Uterus (tissue), 4 donors: ENCODE data around the gene ZNF512B. TPM values are rescaled to one million over a fixed set of nuclear protein-coding genes. Genes with fewer than 3 reads are reported as not detected.
A peak's percentile ranks its signal among the peaks of the same experiment; 100 is the strongest.

Source experiments
- DNase-seq, 2 donors: peaks; one replicate each; pipeline ENCODE4 v3.0.0-alpha.2; 2019 to 2020
- H3K27ac ChIP-seq, 2 donors: fragments of 200-600 bp; sonication (generic); 1 replicate in 1 of 2; 2 replicates in 1 of 2; pipeline ENCODE4 v1.5.1; 2016 to 2018
- H3K27me3 ChIP-seq, 2 donors: fragments of 200-600 bp; sonication (generic); one replicate each; pipeline ENCODE4 v1.5.1; 2018 to 2019; ENCODE audit warnings: control low read depth in 1 of 2
- H3K36me3 ChIP-seq, 2 donors: fragments of 200-600 bp; sonication (generic); one replicate each; pipeline ENCODE4 v1.5.1; 2019; ENCODE audit warnings: control low read depth in 1 of 2
- H3K4me1 ChIP-seq, 2 donors: fragments of 200-600 bp; sonication (generic); one replicate each; pipeline ENCODE4 v1.5.1; 2018 to 2019; ENCODE audit warnings: control low read depth in 1 of 2
- H3K4me3 ChIP-seq, 2 donors: fragments of 200-600 bp; sonication (generic); 1 replicate in 1 of 2; 2 replicates in 1 of 2; pipeline ENCODE4 v1.5.1; 2018 to 2019; ENCODE audit warnings: mild to moderate bottlenecking in 1 of 2
- H3K9me3 ChIP-seq, 2 donors: fragments of 200-600 bp; sonication (generic); one replicate each; pipeline ENCODE4 v1.5.1; 2019; ENCODE audit warnings: control low read depth in 1 of 2
- POLR2A ChIP-seq, 2 donors: fragments of 450-650 bp; IDR thresholded peaks; one replicate each; pipeline ENCODE4 v1.6.1; 2016; ENCODE audit warnings: antibody characterized with exemption in 2 of 2, mild to moderate bottlenecking in 1 of 2, moderate library complexity in 1 of 2
- intact Hi-C: fragments of 100-400 bp; cut with DNase I; formaldehyde crosslinking; loops from one replicate; pipeline ENCODE4 v1.15.1; 2023; ENCODE audit warnings: low total_unique reads
- total RNA-seq, 4 donors: library from RNA; depleted of rRNA in 3 of 4; stranded (reverse); fragments of >200 nt in 3 of 4; gene quantifications; one replicate each; pipeline versions ENCODE4 v1.1.0 to v1.2.4, GENCODE V29; 2014 to 2023
- TF ChIP-seq, protein P1 (sequence below), 4 experiments: fragments of 200-600 bp in 2 of 4; fragments of 450-650 bp in 2 of 4; sonication (generic) in 2 of 4; IDR thresholded peaks; one replicate each; pipeline ENCODE4 v1.5.1; 2016 to 2019; ENCODE audit warnings: antibody characterized with exemption in 4 of 4, mild to moderate bottlenecking in 2 of 4, moderate library complexity in 1 of 4
- donor health status: DM: yes; HTN: yes; CAD: no.

Gene ZNF512B
- total RNA-seq, 4 donors from 2014 or later, result 4.7 to 23.3 (median 17.4) TPM

DNA sequence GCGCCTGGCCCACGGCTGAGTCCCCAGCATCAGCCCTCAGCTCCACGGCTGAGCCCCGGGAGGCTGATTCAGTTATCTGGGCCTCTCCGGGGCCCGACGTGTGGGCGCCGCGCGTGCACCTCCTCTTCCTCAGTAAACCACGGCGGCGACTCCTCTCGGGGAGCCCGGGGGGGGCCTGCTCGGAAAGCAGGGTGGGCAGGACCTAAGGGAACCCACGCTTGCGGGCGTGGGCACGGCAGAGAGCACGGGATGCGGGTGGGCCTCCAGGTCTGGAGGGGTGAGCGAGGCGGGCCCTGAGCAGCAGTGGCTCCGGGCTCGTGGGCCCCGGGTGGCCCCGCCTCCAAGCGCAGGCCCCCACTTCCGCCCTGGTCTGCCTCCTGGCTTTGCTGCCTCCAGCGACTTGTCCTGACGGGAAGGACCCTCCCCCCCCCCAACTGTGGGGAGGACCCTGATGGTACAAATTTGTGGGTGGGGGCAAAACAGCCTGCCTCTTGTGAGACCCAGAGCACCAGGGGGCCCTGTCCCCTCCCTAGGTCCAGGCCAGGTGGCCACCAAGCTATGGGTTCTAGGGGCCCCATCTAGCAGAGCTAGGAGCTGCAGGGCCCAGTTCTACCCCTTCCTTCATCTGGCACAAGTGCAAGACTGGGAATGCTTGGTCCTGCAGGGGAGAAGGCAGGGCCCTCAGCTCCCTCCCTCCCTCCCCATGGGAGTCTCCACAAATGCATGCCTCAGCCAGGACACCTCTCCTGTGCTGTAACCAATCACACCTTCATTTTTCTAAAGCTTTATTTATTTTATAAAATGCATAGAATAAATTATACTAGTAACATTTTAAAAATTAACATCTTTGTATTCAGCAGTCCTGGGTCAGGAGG is 30.4 kb downstream of the ZNF512B start:
- H3K27ac ChIP-seq, result no peak overlapping the region
- intact Hi-C loops, result no loop called here

DNA sequence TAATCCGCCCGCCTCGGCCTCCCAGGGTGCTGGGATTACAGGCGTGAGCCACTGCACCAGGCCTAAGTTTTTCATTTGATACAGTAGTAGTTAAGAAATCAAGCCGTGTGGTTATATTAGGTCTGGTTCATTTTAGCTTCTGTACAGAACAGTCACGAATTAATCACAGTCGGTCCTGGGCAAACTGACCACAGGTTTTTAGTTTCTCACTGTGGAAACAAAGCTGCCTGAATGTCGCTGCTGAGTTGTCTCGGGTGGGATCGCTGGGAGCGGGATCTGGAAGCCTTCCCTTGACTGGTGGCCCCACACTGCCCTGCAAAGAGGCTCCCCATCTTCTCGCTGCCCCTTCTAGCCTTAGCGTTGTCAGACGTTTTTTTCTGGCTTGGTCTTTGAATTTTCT is 32.1 kb downstream of the ZNF512B start:
- no peak overlapping the region for H3K4me3 ChIP-seq
- H3K36me3 ChIP-seq, result no peaks in the 10 kb centered on the region
- H3K9me3 ChIP-seq, result no peaks in the 10 kb centered on the region
- H3K4me1 ChIP-seq, result no peaks in the 10 kb centered on the region
- intact Hi-C loops, result no loop called here
- no peak for DNase-seq
- TF ChIP-seq, protein P1, sequence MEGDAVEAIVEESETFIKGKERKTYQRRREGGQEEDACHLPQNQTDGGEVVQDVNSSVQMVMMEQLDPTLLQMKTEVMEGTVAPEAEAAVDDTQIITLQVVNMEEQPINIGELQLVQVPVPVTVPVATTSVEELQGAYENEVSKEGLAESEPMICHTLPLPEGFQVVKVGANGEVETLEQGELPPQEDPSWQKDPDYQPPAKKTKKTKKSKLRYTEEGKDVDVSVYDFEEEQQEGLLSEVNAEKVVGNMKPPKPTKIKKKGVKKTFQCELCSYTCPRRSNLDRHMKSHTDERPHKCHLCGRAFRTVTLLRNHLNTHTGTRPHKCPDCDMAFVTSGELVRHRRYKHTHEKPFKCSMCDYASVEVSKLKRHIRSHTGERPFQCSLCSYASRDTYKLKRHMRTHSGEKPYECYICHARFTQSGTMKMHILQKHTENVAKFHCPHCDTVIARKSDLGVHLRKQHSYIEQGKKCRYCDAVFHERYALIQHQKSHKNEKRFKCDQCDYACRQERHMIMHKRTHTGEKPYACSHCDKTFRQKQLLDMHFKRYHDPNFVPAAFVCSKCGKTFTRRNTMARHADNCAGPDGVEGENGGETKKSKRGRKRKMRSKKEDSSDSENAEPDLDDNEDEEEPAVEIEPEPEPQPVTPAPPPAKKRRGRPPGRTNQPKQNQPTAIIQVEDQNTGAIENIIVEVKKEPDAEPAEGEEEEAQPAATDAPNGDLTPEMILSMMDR (IDR thresholded peaks at IDR 0.05), result no peak
- no peak for TF ChIP-seq POLR2A (IDR thresholded peaks at IDR 0.05)
- no peak overlapping the region for H3K27ac ChIP-seq
- H3K27me3 ChIP-seq, result no peaks in the 10 kb centered on the region

More for the DNA sequence above, 30.4 kb downstream of the ZNF512B start:
- no peak for TF ChIP-seq POLR2A (IDR thresholded peaks at IDR 0.05)
- TF ChIP-seq, protein P1 (IDR thresholded peaks at IDR 0.05), result no peak
- no peaks in the 10 kb centered on the region for H3K27me3 ChIP-seq
- H3K9me3 ChIP-seq, result no peaks in the 10 kb centered on the region
- H3K36me3 ChIP-seq, result no peaks in the 10 kb centered on the region
- DNase-seq, result no peak
- no peaks in the 10 kb centered on the region for H3K4me1 ChIP-seq
- H3K4me3 ChIP-seq, result no peak overlapping the region

DNA sequence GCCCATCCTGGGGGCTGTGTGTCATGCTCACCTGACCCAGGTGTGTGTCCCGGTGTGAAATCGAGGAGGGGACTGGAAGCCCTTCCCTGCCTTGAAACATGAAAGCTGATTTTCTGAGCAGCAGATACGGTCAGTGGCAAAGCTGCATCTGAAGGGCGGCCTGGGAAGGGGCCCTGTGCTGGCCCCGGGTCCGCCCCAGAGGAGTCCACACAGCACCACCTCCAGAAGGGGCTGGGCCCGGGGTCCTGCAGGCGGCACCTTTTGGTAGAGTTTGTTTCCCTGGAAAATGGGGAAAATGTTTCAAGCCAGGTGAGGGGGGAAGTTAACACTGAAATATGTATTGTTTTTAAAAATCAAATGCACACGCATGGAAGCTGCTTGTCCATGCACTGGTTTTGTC is 34.3 kb downstream of the ZNF512B start:
- Histone ChIP-seq H3K27ac (no peak overlapping the region), H3K36me3 (no peaks in the 10 kb centered on the region), H3K27me3 (no peaks in the 10 kb centered on the region), H3K4me1 (no peaks in the 10 kb centered on the region), H3K9me3 (no peaks in the 10 kb centered on the region), H3K4me3 (no peak overlapping the region)
- TF ChIP-seq POLR2A (IDR thresholded peaks at IDR 0.05), result no peak
- TF ChIP-seq, protein P1 (IDR thresholded peaks at IDR 0.05), result no peak
- no peak for DNase-seq
- intact Hi-C loops, result no loop called here

DNA sequence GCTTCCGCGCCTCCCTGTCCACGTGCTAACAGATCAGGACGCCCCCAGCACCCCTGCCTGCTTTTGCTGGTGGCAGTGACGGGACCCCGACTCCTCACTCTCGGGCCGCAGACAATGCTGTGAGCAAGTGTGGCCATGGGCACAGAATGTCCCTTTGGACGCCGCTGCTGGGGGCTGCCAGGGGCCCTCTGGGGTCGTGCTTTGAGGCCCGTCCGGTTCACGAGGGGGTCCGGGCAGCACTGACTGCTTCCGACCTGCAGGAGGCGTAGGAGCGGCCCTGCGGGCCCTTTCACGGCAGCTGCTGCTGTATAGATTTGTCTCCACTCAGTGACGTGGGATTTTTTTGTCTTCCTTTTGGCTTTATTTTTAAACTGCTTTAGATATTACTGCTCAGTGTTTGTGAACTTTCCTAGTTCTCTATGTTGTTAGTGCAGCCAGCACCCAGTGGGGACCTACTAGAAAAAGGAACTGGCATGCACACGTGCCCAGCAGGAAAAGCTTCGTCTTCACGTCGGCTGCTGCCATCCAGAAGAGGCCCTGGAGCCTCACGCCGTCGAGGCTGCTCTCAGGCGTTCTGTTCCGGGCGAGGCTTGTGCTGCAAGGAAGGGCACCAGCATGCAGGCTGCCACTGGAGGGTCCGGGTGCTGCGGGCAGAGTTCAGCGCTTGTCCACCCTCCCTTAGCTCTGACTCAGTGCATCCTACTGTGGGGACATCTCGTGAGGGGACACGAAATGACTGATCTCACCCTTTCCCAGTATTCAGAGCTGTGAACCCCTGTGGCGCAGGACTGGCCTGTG is 35.3 kb downstream of the ZNF512B start:
- no peak for TF ChIP-seq POLR2A (IDR thresholded peaks at IDR 0.05)
- TF ChIP-seq, protein P1 (IDR thresholded peaks at IDR 0.05), result no peak
- no peaks in the 10 kb centered on the region for H3K9me3 ChIP-seq
- H3K4me1 ChIP-seq, result no peaks in the 10 kb centered on the region
- no peak overlapping the region for H3K27ac ChIP-seq
- intact Hi-C loops, result no loop called here
- H3K4me3 ChIP-seq, result no peak overlapping the region
- no peaks in the 10 kb centered on the region for H3K27me3 ChIP-seq
- DNase-seq, result no peak
- H3K36me3 ChIP-seq, result no peaks in the 10 kb centered on the region

DNA sequence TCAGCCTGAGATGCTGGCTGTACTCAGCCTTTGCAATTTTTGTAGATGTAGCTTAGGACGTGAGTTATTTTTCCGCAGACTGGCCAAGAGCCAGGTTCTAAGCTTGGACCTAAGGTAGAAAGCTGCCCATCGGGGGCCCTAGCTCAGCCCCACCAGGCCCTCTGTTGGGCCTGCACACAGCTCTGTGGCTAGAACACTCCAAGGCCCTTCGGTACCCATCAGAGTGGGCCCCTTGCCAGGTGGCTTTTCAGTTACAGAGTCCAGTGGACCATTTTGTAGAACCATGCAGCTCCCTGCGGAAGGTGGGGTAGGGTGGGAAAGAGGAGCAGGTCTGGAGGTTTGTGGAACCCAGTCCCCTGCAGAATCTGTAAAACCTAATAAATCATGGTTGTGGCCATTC is 36.1 kb downstream of the ZNF512B start:
- TF ChIP-seq, protein P1 (IDR thresholded peaks at IDR 0.05), result no peak
- no peak for TF ChIP-seq POLR2A (IDR thresholded peaks at IDR 0.05)
- no peaks in the 10 kb centered on the region for H3K4me1 ChIP-seq
- H3K36me3 ChIP-seq, result no peaks in the 10 kb centered on the region
- no peak overlapping the region for H3K4me3 ChIP-seq
- no peaks in the 10 kb centered on the region for H3K27me3 ChIP-seq
- DNase-seq, result peak in 1 of 2 donors; percentile 21
- no peaks in the 10 kb centered on the region for H3K9me3 ChIP-seq
- intact Hi-C loops, result no loop called here
- H3K27ac ChIP-seq, result no peak overlapping the region
